ENCODE results near the gene TRIM22.

GRCh38 chr11:5753943-5754342 lies 64.4 kb downstream of the TRIM22 start, which contains the start of gene OR52N4:
- TF ChIP-seq EZH2 (IDR thresholded peaks at IDR 0.05; ENCODE audit: borderline replicate concordance, low read depth, low read length, poor library complexity, severe bottlenecking) (no peak), CTCF (conservative IDR thresholded peaks at IDR 0.05; ENCODE audit: low read depth, low read length) (no peak)

Measured in A673 (cell line).